GM23248 (cell line): ENCODE data around the gene ACSF3. TPM values are rescaled to one million over a fixed set of nuclear protein-coding genes. Genes with fewer than 3 reads are reported as not detected.

Experiments
- DNase-seq: peaks from one replicate; pipeline ENCODE4 v3.0.0-alpha.2; 2015
- H2AFZ ChIP-seq: fragments of 200-600 bp; sonication (generic); 2 replicates; pipeline ENCODE4 v1.6.1; 2016; ENCODE audit warnings: antibody characterized with exemption
- H3F3A ChIP-seq: fragments of 200-600 bp; sonication (generic); 2 replicates; pipeline ENCODE4 v1.6.1; 2016; ENCODE audit warnings: mild to moderate bottlenecking, antibody characterized with exemption, mixed run types; ENCODE audit not compliant: insufficient read depth
- H3K27ac ChIP-seq: fragments of 200-600 bp; sonication (generic); 2 replicates; pipeline ENCODE4 v1.5.1; 2016; ENCODE audit warnings: mild to moderate bottlenecking
- H3K27me3 ChIP-seq: fragments of 200-600 bp; sonication (generic); replicated peaks from 2 replicates; pipeline ENCODE4 v1.6.1; 2016; ENCODE audit warnings: mild to moderate bottlenecking; ENCODE audit not compliant: insufficient read depth
- H3K36me3 ChIP-seq: fragments of 200-600 bp; sonication (generic); 2 replicates; pipeline ENCODE4 v1.6.1; 2016; ENCODE audit warnings: low read depth, mild to moderate bottlenecking
- H3K4me1 ChIP-seq: fragments of 200-600 bp; sonication (generic); 2 replicates; pipeline ENCODE4 v1.6.1; 2016; ENCODE audit warnings: mild to moderate bottlenecking; ENCODE audit not compliant: insufficient read depth
- H3K4me2 ChIP-seq: fragments of 200-600 bp; sonication (generic); one replicate; pipeline ENCODE4 v1.6.1; 2016; ENCODE audit warnings: mild to moderate bottlenecking; ENCODE audit not compliant: unreplicated experiment
- H3K4me3 ChIP-seq: fragments of 200-600 bp; sonication (generic); 2 replicates; pipeline ENCODE4 v1.5.1; 2016; ENCODE audit warnings: mild to moderate bottlenecking
- H3K79me2 ChIP-seq: fragments of 200-600 bp; sonication (generic); 2 replicates; pipeline ENCODE4 v1.6.1; 2016; ENCODE audit warnings: mild to moderate bottlenecking; ENCODE audit not compliant: insufficient read depth
- H3K9ac ChIP-seq: fragments of 200-600 bp; sonication (generic); 2 replicates; pipeline ENCODE4 v1.6.1; 2016; ENCODE audit warnings: mild to moderate bottlenecking
- H3K9me2 ChIP-seq: fragments of 200-600 bp; sonication (generic); 2 replicates; pipeline ENCODE4 v1.6.1; 2016; ENCODE audit warnings: mixed run types, mild to moderate bottlenecking, moderate library complexity; ENCODE audit not compliant: insufficient read depth
- H3K9me3 ChIP-seq: fragments of 200-600 bp; sonication (generic); one replicate; pipeline ENCODE4 v1.6.1; 2017; ENCODE audit warnings: low read depth
- H4K20me1 ChIP-seq: fragments of 200-600 bp; sonication (generic); 2 replicates; pipeline ENCODE4 v1.6.0; 2016; ENCODE audit not compliant: insufficient read depth
- EZH2 ChIP-seq: fragments of 200-600 bp; sonication (generic); IDR thresholded peaks from 2 replicates; pipeline ENCODE4 v1.6.1; 2018; ENCODE audit warnings: antibody characterized with exemption, mild to moderate bottlenecking; ENCODE audit not compliant: insufficient read depth, poor library complexity, severe bottlenecking
- EZH2phosphoT487 ChIP-seq: fragments of 200-600 bp; sonication (generic); IDR thresholded peaks from 2 replicates; pipeline ENCODE4 v1.6.1; 2018; ENCODE audit warnings: antibody characterized with exemption, moderate library complexity, mild to moderate bottlenecking, low read depth; ENCODE audit not compliant: insufficient read depth
- WGBS, 2 experiments: methylation state at CpG; one replicate each; pipeline ENCODE4 v1.1.6; 2015 to 2017; ENCODE audit warnings: low lambda C conversion rate in 2 of 2, low coverage in 1 of 2; ENCODE audit errors: missing lambda C conversion rate in 2 of 2; 5-methylcytosine and 5-hydroxymethylcytosine counted together
- in situ Hi-C: fragments of 300-500 bp; cut with MboI; formaldehyde crosslinking; loops from 2 replicates; pipeline ENCODE4 v1.15.0; 2020
- polyA plus RNA-seq: library from polyadenylated mRNA; unstranded; fragments of >200 nt; fragmentation: Nextera tagmentation; extraction: Ambion mirVana; gene quantifications from 2 replicates; pipeline ENCODE4 v1.2.1, GENCODE V29; 2016
- total RNA-seq: library from RNA; depleted of rRNA; stranded (reverse); fragments of >200 nt; shearing (Covaris generic); gene quantifications from 2 replicates; pipeline ENCODE4 v1.2.3, GENCODE V29; 2014

ACSF3 gene
- total and polyA plus RNA-seq, 2 experiments from 2014 or later: 15.9 to 17.1 TPM

DNA sequence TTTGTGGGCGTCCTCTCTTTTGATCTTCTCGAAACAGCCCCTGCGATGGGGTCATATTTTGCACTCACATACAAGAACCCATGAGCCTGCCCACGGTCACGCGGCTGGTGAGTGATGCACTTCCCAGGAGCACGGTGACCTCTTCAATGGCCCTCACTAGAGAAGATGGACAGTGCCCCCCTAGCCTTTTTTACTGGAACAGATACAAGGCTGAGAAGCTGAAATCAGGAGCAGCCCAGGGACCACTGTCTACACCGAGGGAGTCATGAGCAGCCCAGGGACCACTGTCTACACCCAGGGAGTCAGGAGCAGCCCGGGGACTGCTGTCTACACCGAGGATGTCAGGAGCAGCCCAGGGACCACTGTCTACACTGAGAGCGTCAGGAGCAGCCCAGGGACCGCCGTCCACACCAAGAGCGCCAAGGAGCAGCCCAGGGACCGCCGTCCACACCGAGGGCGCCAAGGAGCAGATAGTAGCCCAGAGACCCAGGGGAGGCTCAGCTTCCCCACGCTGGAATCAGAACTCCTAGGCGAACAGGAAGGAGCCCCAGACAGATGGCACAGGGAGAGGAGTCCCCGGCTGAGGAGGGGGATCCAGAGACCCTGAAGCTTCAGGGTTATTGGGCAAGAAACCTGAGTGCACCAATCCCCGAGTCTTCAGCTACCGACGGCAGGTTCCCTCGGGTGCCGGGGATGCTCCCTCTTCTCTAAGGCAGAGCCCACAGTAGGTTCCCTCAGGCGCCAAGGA, 23.7 kb downstream of the ACSF3 start:
- no peaks in the 10 kb centered on the region for H3K79me2 ChIP-seq
- H3K4me1 ChIP-seq: no peaks in the 10 kb centered on the region
- H3K4me3 ChIP-seq: no peak overlapping the region
- H4K20me1 ChIP-seq: no peaks in the 10 kb centered on the region
- no peak overlapping the region for H3K4me2 ChIP-seq
- H2AFZ ChIP-seq: no peak overlapping the region
- H3K27me3 ChIP-seq: no peaks in the 10 kb centered on the region
- peaks cover 1% of the 10 kb centered on the region; the same call in 1 of the 2 replicates for H3K36me3 ChIP-seq
- WGBS, 2 experiments: 95 to 96% methylated on average over 20 to 27 of the region's 27 CpGs
- H3K27ac ChIP-seq: no peak overlapping the region
- TF ChIP-seq EZH2phosphoT487: no peak
- TF ChIP-seq EZH2: no peak
- no peak for DNase-seq
- in situ Hi-C loops: no loop called here
- no peaks in the 10 kb centered on the region for H3K9me3 ChIP-seq
- H3K9ac ChIP-seq: no peak overlapping the region
- H3K9me2 ChIP-seq: no peaks in the 10 kb centered on the region
- H3F3A ChIP-seq: no peaks in the 10 kb centered on the region

- Histone ChIP-seq H3K27me3 (no peaks in the 10 kb centered on the region), H3K9me3 (no peaks in the 10 kb centered on the region)
Measured at GRCh38 chr16:89117975-89118289, 24.3 kb downstream of the ACSF3 start.

GRCh38 chr16:89118361-89119165, 24.9 kb downstream of the ACSF3 start:
- Histone ChIP-seq H4K20me1 (no peaks in the 10 kb centered on the region), H3K9me2 (no peaks in the 10 kb centered on the region), H3K79me2 (no peaks in the 10 kb centered on the region), H3K36me3 (no peaks in the 10 kb centered on the region), H3K27ac (no peak overlapping the region), H3K4me3 (no peak overlapping the region), H3K4me2 (no peak overlapping the region), H3K4me1 (no peaks in the 10 kb centered on the region), H3K27me3 (no peaks in the 10 kb centered on the region), H2AFZ (no peak overlapping the region), H3K9me3 (no peaks in the 10 kb centered on the region), H3F3A (no peaks in the 10 kb centered on the region), H3K9ac (no peak overlapping the region)
- in situ Hi-C loops: no loop called here
- no peak for DNase-seq
- TF ChIP-seq EZH2 (no peak), EZH2phosphoT487 (no peak)
- 89 to 90% methylated on average over 18 to 23 of the region's 23 CpGs for WGBS, 2 experiments

More at GRCh38 chr16:89117975-89118289, 24.3 kb downstream of the ACSF3 start:
- no peaks in the 10 kb centered on the region for H3K4me1 ChIP-seq
- no peaks in the 10 kb centered on the region for H3K9me2 ChIP-seq
- in situ Hi-C loops: no loop called here
- no peak for DNase-seq
- no peaks in the 10 kb centered on the region for H3F3A ChIP-seq
- no peak overlapping the region for H3K4me3 ChIP-seq
- H4K20me1 ChIP-seq: no peaks in the 10 kb centered on the region
- no peak overlapping the region for H2AFZ ChIP-seq
- no peak overlapping the region for H3K27ac ChIP-seq
- WGBS, 2 experiments: 84 to 95% methylated on average over 16 to 19 of the region's 19 CpGs
- no peaks in the 10 kb centered on the region for H3K79me2 ChIP-seq
- no peaks in the 10 kb centered on the region for H3K36me3 ChIP-seq
- no peak overlapping the region for H3K4me2 ChIP-seq
- TF ChIP-seq EZH2: no peak
- TF ChIP-seq EZH2phosphoT487: no peak
- H3K9ac ChIP-seq: no peak overlapping the region

- Histone ChIP-seq H3K9ac (no peak overlapping the region), H3F3A (no peaks in the 10 kb centered on the region), H3K9me3 (no peaks in the 10 kb centered on the region), H3K79me2 (no peaks in the 10 kb centered on the region), H3K27ac (no peak overlapping the region), H3K4me2 (no peak overlapping the region), H3K4me3 (no peak overlapping the region), H3K36me3 (no peaks in the 10 kb centered on the region), H4K20me1 (no peaks in the 10 kb centered on the region), H2AFZ (no peak overlapping the region), H3K27me3 (no peaks in the 10 kb centered on the region), H3K9me2 (no peaks in the 10 kb centered on the region), H3K4me1 (no peaks in the 10 kb centered on the region)
- in situ Hi-C loops: no loop called here
- DNase-seq: no peak
- 85 to 89% methylated on average over 16 to 24 of the region's 24 CpGs for WGBS, 2 experiments
- no peak for TF ChIP-seq EZH2phosphoT487
- TF ChIP-seq EZH2: no peak
Measured at GRCh38 chr16:89119166-89119621, 25.5 kb downstream of the ACSF3 start.
